SH-SY5Y (cell line): ENCODE measurements around the gene TMC4.

Source experiments
- GATA2 ChIP-seq: IDR thresholded peaks from 2 replicates; pipeline ENCODE4 v1.6.1; 2011; ENCODE audit warnings: mild to moderate bottlenecking, low read depth, low read length
- GATA3 ChIP-seq: IDR thresholded peaks from 2 replicates; pipeline ENCODE4 v1.6.1; 2011; ENCODE audit warnings: low read depth, mild to moderate bottlenecking, low read length, moderate library complexity

- TF ChIP-seq GATA2 (no peak), GATA3 (no peak)
Measured at GRCh38 chr19:54114340-54115108, 58.4 kb downstream of the TMC4 start.
